Measurements from ENCODE around the gene UBE3C.
A peak's percentile ranks its signal among the peaks of the same experiment; 100 is the strongest.
"Not testable (repeated sequence)": the region's sequence is repeated elsewhere in the genome, so short reads cannot be mapped to it uniquely, and the experiment has no call there.

The UBE3C gene

DNA sequence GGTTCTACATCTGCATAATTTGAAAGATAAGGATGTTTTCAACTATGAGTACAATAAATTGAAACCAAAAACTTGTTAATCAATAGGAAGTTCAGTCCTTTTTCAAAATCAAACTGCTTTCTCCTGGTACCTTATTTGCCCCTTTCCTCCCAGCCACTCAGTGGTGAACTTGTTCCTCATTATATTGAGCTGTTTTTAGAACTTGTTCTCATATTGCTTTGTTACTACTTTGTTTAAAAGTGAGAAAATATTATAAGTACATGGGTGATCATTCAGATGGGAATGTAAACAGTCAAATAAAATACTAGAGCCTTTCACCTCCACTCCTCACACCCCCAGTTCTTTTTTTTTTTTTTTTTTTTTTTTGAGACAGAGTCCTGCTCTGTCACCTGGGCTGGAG, 17.2 kb downstream of the UBE3C start:
- Histone ChIP-seq H2BK5ac (ENCODE audit: low read depth, low read length, poor library complexity) (no peak overlapping the region), H3K4me1 (ENCODE audit: control insufficient read depth in 1 of 2, insufficient read depth in 2 of 2, low read length in 2 of 2) (no peaks in the 10 kb centered on the region), H2AFZ (ENCODE audit: insufficient read depth, low read length, poor library complexity) (no peak overlapping the region), H3K4me2 (ENCODE audit: low read length) (no peak overlapping the region), H3K18ac (ENCODE audit: low read length) (no peak overlapping the region), H3K14ac (ENCODE audit: low read length) (no peak overlapping the region), H3K4ac (ENCODE audit: low read depth, low read length) (no peak overlapping the region), H3K27ac (ENCODE audit: low read depth, low read length) (no peak overlapping the region), H3K27me3 (ENCODE audit: insufficient read depth, low read length) (no peaks in the 10 kb centered on the region), H3K23ac (ENCODE audit: low read length) (no peak overlapping the region), H2BK12ac (ENCODE audit: low read length) (no peak overlapping the region), H4K8ac (ENCODE audit: low read depth, low read length) (no peak overlapping the region), H4K12ac (ENCODE audit: low read depth, low read length) (no peak overlapping the region), H3K36me3 (ENCODE audit: control insufficient read depth in 1 of 2, insufficient read depth in 2 of 2, low read length in 2 of 2) (no peaks in the 10 kb centered on the region), H3K4me3 (ENCODE audit: low read depth, low read length) (no peak overlapping the region), H2BK120ac (ENCODE audit: insufficient read depth, low read length, poor library complexity) (no peak overlapping the region), H2AK5ac (ENCODE audit: low read length) (no peak overlapping the region), H3K9me3 (ENCODE audit: insufficient read depth, low read depth, low read length) (no peaks in the 10 kb centered on the region), H3K79me1 (ENCODE audit: low read length) (no peaks in the 10 kb centered on the region), H3K79me2 (ENCODE audit: control insufficient read depth, insufficient read depth, low read length, poor library complexity) (peaks cover 13% of the 10 kb centered on the region), H3K9ac (ENCODE audit: low read length) (no peak overlapping the region), H4K91ac (ENCODE audit: low read depth, low read length) (no peak overlapping the region)
- no peak for DNase-seq

DNA sequence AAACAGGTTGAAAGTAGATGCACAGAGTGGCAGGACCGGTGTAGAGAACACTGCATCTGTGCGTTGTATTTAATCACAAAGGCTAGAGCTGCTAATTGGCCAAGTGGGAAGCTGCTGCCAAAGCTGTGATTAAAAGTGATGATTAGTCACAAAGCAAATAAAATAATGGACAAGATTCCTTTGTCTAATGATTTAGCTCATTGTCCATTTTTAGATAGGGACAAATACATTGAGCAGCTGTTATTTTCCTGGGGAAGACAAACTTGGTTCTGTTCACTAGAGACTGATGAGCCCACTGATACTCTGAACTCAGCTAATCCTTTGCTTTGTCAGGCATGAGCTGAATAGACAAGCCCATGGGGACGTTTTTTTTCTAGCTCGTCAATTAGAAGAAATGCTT, 19.7 kb downstream of the UBE3C start:
- no peak for DNase-seq
- H3K36me3 ChIP-seq (ENCODE audit: control insufficient read depth in 1 of 2, insufficient read depth in 2 of 2, low read length in 2 of 2), result peaks cover 3% of the 10 kb centered on the region in 2 experiments
- no peaks in the 10 kb centered on the region for H3K9me3 ChIP-seq (ENCODE audit: insufficient read depth, low read depth, low read length)
- peaks cover 11% of the 10 kb centered on the region for H3K79me2 ChIP-seq (ENCODE audit: control insufficient read depth, insufficient read depth, low read length, poor library complexity)
- no CpG with 5 or more reads among the region's 4 CpGs for WGBS (ENCODE audit: extremely low coverage, insufficient coverage, insufficient read length)
- no peak overlapping the region for H3K18ac ChIP-seq (ENCODE audit: low read length)
- no peaks in the 10 kb centered on the region for H3K27me3 ChIP-seq (ENCODE audit: insufficient read depth, low read length)
- no peak overlapping the region for H2BK120ac ChIP-seq (ENCODE audit: insufficient read depth, low read length, poor library complexity)
- no peak overlapping the region for H2BK12ac ChIP-seq (ENCODE audit: low read length)
- no peak overlapping the region for H3K4me3 ChIP-seq (ENCODE audit: low read depth, low read length)
- H3K27ac ChIP-seq (ENCODE audit: low read depth, low read length), result no peak overlapping the region
- no peak overlapping the region for H2AK5ac ChIP-seq (ENCODE audit: low read length)
- H3K79me1 ChIP-seq (ENCODE audit: low read length), result no peaks in the 10 kb centered on the region
- H2AFZ ChIP-seq (ENCODE audit: insufficient read depth, low read length, poor library complexity), result no peak overlapping the region
- H3K14ac ChIP-seq (ENCODE audit: low read length), result no peak overlapping the region
- H3K4me1 ChIP-seq (ENCODE audit: control insufficient read depth in 1 of 2, insufficient read depth in 2 of 2, low read length in 2 of 2), result no peaks in the 10 kb centered on the region
- no peak overlapping the region for H3K23ac ChIP-seq (ENCODE audit: low read length)
- H4K8ac ChIP-seq (ENCODE audit: low read depth, low read length), result no peak overlapping the region
- no peak overlapping the region for H3K9ac ChIP-seq (ENCODE audit: low read length)
- H3K4ac ChIP-seq (ENCODE audit: low read depth, low read length), result peak overlapping the region; percentile 41
- H4K91ac ChIP-seq (ENCODE audit: low read depth, low read length), result no peak overlapping the region
- no peak overlapping the region for H4K12ac ChIP-seq (ENCODE audit: low read depth, low read length)
- H3K4me2 ChIP-seq (ENCODE audit: low read length), result no peak overlapping the region
- H2BK5ac ChIP-seq (ENCODE audit: low read depth, low read length, poor library complexity), result no peak overlapping the region

DNA sequence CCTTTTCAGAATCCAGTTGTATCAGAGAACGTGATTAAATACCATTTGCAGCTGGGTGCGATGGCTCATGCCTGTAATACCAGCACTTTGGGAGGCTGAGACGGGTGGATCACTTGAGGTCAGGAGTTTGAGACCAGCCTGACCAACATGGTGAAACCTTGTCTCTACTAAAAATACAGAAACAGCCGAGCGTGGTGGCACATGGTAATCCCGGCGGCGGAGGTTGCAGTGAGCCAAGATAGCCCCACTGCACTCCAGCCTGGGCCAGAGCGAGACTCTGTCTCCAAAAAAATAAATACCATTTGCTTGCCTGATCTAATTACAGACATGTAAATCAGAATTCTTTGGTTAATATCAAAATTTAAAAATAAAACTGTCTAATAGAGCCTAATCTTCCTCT, 20.8 kb downstream of the UBE3C start:
- not testable (repeated sequence) for H3K23ac ChIP-seq (ENCODE audit: low read length); H3K36me3 ChIP-seq (ENCODE audit: control insufficient read depth in 1 of 2, insufficient read depth in 2 of 2, low read length in 2 of 2); H3K4me1 ChIP-seq (ENCODE audit: control insufficient read depth in 1 of 2, insufficient read depth in 2 of 2, low read length in 2 of 2); H2BK120ac ChIP-seq (ENCODE audit: insufficient read depth, low read length, poor library complexity); H3K4ac ChIP-seq (ENCODE audit: low read depth, low read length); H2BK5ac ChIP-seq (ENCODE audit: low read depth, low read length, poor library complexity); H3K4me3 ChIP-seq (ENCODE audit: low read depth, low read length); H4K91ac ChIP-seq (ENCODE audit: low read depth, low read length); H3K9me3 ChIP-seq (ENCODE audit: insufficient read depth, low read depth, low read length); H2AK5ac ChIP-seq (ENCODE audit: low read length); H4K12ac ChIP-seq (ENCODE audit: low read depth, low read length); H4K8ac ChIP-seq (ENCODE audit: low read depth, low read length); H3K79me2 ChIP-seq (ENCODE audit: control insufficient read depth, insufficient read depth, low read length, poor library complexity); H2BK12ac ChIP-seq (ENCODE audit: low read length); H3K4me2 ChIP-seq (ENCODE audit: low read length); H3K27me3 ChIP-seq (ENCODE audit: insufficient read depth, low read length); H3K9ac ChIP-seq (ENCODE audit: low read length); H3K79me1 ChIP-seq (ENCODE audit: low read length); H3K14ac ChIP-seq (ENCODE audit: low read length); H3K27ac ChIP-seq (ENCODE audit: low read depth, low read length); H2AFZ ChIP-seq (ENCODE audit: insufficient read depth, low read length, poor library complexity); H3K18ac ChIP-seq (ENCODE audit: low read length)
- no CpG with 5 or more reads among the region's 9 CpGs for WGBS (ENCODE audit: extremely low coverage, insufficient coverage, insufficient read length)
- peak in 1 of 2 donors; percentile 12 for DNase-seq

DNA sequence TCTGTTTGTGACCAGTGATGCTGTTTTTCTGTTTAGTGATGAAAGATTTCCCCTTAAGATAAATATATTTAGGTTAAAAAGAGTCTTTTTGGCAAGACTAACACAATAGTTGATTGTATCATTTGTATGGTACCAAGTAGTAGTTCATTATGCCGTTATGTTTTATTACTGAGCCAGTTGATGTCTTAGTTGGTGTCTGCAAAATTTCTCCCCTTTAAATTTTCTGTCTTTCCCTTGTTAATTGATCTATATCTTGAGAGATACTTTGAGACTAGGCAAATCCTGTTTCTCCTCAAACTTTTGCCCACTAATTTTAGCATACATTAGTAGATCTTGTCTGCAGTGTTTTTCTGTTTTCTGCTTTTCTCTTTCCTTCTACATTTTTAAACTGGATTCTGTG, 21.7 kb downstream of the UBE3C start:
- H3K4ac ChIP-seq (ENCODE audit: low read depth, low read length), result no peak overlapping the region
- no peak overlapping the region for H4K12ac ChIP-seq (ENCODE audit: low read depth, low read length)
- no peaks in the 10 kb centered on the region for H3K79me1 ChIP-seq (ENCODE audit: low read length)
- H3K9ac ChIP-seq (ENCODE audit: low read length), result no peak overlapping the region
- no peak overlapping the region for H3K23ac ChIP-seq (ENCODE audit: low read length)
- H3K14ac ChIP-seq (ENCODE audit: low read length), result no peak overlapping the region
- no peak overlapping the region for H4K8ac ChIP-seq (ENCODE audit: low read depth, low read length)
- H2AFZ ChIP-seq (ENCODE audit: insufficient read depth, low read length, poor library complexity), result no peak overlapping the region
- no peaks in the 10 kb centered on the region for H3K9me3 ChIP-seq (ENCODE audit: insufficient read depth, low read depth, low read length)
- H3K36me3 ChIP-seq (ENCODE audit: control insufficient read depth in 1 of 2, insufficient read depth in 2 of 2, low read length in 2 of 2), result peaks cover 3 to 7% of the 10 kb centered on the region in 2 experiments
- no peak overlapping the region for H2BK5ac ChIP-seq (ENCODE audit: low read depth, low read length, poor library complexity)
- no peaks in the 10 kb centered on the region for H3K4me1 ChIP-seq (ENCODE audit: control insufficient read depth in 1 of 2, insufficient read depth in 2 of 2, low read length in 2 of 2)
- peaks cover 8% of the 10 kb centered on the region for H3K79me2 ChIP-seq (ENCODE audit: control insufficient read depth, insufficient read depth, low read length, poor library complexity)
- H3K27ac ChIP-seq (ENCODE audit: low read depth, low read length), result no peak overlapping the region
- DNase-seq, result no peak
- H3K4me2 ChIP-seq (ENCODE audit: low read length), result no peak overlapping the region
- no peak overlapping the region for H2AK5ac ChIP-seq (ENCODE audit: low read length)
- no peak overlapping the region for H4K91ac ChIP-seq (ENCODE audit: low read depth, low read length)
- H3K4me3 ChIP-seq (ENCODE audit: low read depth, low read length), result no peak overlapping the region
- WGBS (ENCODE audit: extremely low coverage, insufficient coverage, insufficient read length), result no CpG with 5 or more reads among the region's 1 CpG
- no peak overlapping the region for H3K18ac ChIP-seq (ENCODE audit: low read length)
- H2BK12ac ChIP-seq (ENCODE audit: low read length), result no peak overlapping the region
- H2BK120ac ChIP-seq (ENCODE audit: insufficient read depth, low read length, poor library complexity), result no peak overlapping the region
- H3K27me3 ChIP-seq (ENCODE audit: insufficient read depth, low read length), result no peaks in the 10 kb centered on the region
